K562 (cell line): ENCODE data around the gene PITPNM1. TPM values are rescaled to one million over a fixed set of nuclear protein-coding genes. Genes with fewer than 3 reads are reported as not detected.

Source experiments
- CBX3 ChIP-seq, 2 experiments: IDR thresholded peaks; 1 replicate in 1 of 2; 2 replicates in 1 of 2; pipeline ENCODE4 v1.6.1; 2012; ENCODE audit warnings: inconsistent platforms in 2 of 2, low read length in 2 of 2, borderline replicate concordance in 1 of 2, control low read depth in 1 of 2
- E2F4 ChIP-seq: sonication (generic); formaldehyde crosslinking; IDR thresholded peaks from 2 replicates; pipeline ENCODE4 v1.8.0; 2022; ENCODE audit warnings: mild to moderate bottlenecking, low read depth, missing genetic modification reagents
- ELF1 ChIP-seq: fragments of 200-800 bp; sonication (Bioruptor generic); IDR thresholded peaks from 2 replicates; pipeline ENCODE4 v1.6.1; 2016; ENCODE audit warnings: missing genetic modification characterization, missing compliant biosample characterization
- ERF ChIP-seq: fragments of 450-650 bp; formaldehyde crosslinking; IDR thresholded peaks from 2 replicates; pipeline ENCODE4 v1.4.0; 2020; ENCODE audit warnings: mild to moderate bottlenecking, mixed read lengths
- FOS ChIP-seq: IDR thresholded peaks from 3 replicates; pipeline ENCODE4 v1.6.1; 2011; ENCODE audit not compliant: insufficient read length; ENCODE audit errors: extremely low read depth
- HNRNPLL ChIP-seq: fragments of 200-400 bp; formaldehyde crosslinking; IDR thresholded peaks from 2 replicates; pipeline ENCODE4 v1.6.1; 2017; ENCODE audit warnings: low read length, low read depth, mild to moderate bottlenecking; ENCODE audit not compliant: poor library complexity, severe bottlenecking
- KLF10 ChIP-seq: fragments of 250-450 bp; sonication (Bioruptor Pico); IDR thresholded peaks from 2 replicates; pipeline ENCODE4 v1.6.1; 2021; ENCODE audit warnings: matching md5 sums
- NCOA2 ChIP-seq, 2 experiments: fragments of 450-650 bp; IDR thresholded peaks; 2 replicates each; pipeline ENCODE4 v1.6.1; 2018; ENCODE audit warnings: mild to moderate bottlenecking in 2 of 2, moderate library complexity in 1 of 2; ENCODE audit not compliant: partially characterized antibody in 2 of 2
- NFIC ChIP-seq: fragments of 450-650 bp; IDR thresholded peaks from 2 replicates; pipeline ENCODE4 v1.6.1; 2017; ENCODE audit warnings: mild to moderate bottlenecking, inconsistent platforms
- NR2F6 ChIP-seq: fragments of 450-650 bp; formaldehyde crosslinking; IDR thresholded peaks from 2 replicates; pipeline ENCODE4 v1.4.0; 2020; ENCODE audit warnings: mild to moderate bottlenecking
- POLR2A ChIP-seq: fragments of 450-650 bp; conservative IDR thresholded peaks from 2 replicates; pipeline ENCODE4 v1.6.1; 2016
- POLR2G ChIP-seq: fragments of 200-400 bp; formaldehyde crosslinking; IDR thresholded peaks from 2 replicates; pipeline ENCODE4 v1.6.1; 2017; ENCODE audit warnings: low read depth, mild to moderate bottlenecking, antibody characterized with exemption, low read length, moderate library complexity
- RBM22 ChIP-seq: fragments of 200-400 bp; formaldehyde crosslinking; IDR thresholded peaks from 2 replicates; pipeline ENCODE4 v1.6.1; 2018; ENCODE audit warnings: low read length, low read depth; ENCODE audit not compliant: poor library complexity, severe bottlenecking
- RBM25 ChIP-seq: fragments of 200-400 bp; formaldehyde crosslinking; IDR thresholded peaks from 2 replicates; pipeline ENCODE4 v1.6.1; 2018; ENCODE audit warnings: low read length, low read depth, moderate library complexity; ENCODE audit not compliant: severe bottlenecking
- RBM34 ChIP-seq: fragments of 200-400 bp; formaldehyde crosslinking; IDR thresholded peaks from 2 replicates; pipeline ENCODE4 v1.6.1; 2018; ENCODE audit warnings: low read length, borderline replicate concordance; ENCODE audit not compliant: insufficient read depth
- RCOR1 ChIP-seq, 2 experiments: IDR thresholded peaks; 2 replicates each; pipeline ENCODE4 v1.6.1; 2012; ENCODE audit warnings: low read depth in 2 of 2, low read length in 2 of 2, borderline replicate concordance in 1 of 2, improper control_type of control experiment in 1 of 2
- SMAD1 ChIP-seq: fragments of 150-350 bp; IDR thresholded peaks from 2 replicates; pipeline ENCODE4 v1.6.1; 2014; ENCODE audit warnings: low read length, low read depth; ENCODE audit not compliant: partially characterized antibody
- TFAM ChIP-seq: fragments of 250-450 bp; sonication (Bioruptor Pico); conservative IDR thresholded peaks from 2 replicates; pipeline ENCODE4 v1.5.0; 2021; ENCODE audit warnings: mild to moderate bottlenecking, moderate library complexity
- TSC22D4 ChIP-seq: fragments of 450-650 bp; IDR thresholded peaks from 2 replicates; pipeline ENCODE4 v1.6.1; 2016; ENCODE audit warnings: missing genetic modification characterization, missing biosample characterization, control low read depth
- ZFP1 ChIP-seq: fragments of 450-650 bp; formaldehyde crosslinking; IDR thresholded peaks from 2 replicates; pipeline ENCODE4 v1.4.0; 2020; ENCODE audit warnings: mild to moderate bottlenecking, mixed read lengths
- ZNF445 ChIP-seq: fragments of 250-450 bp; sonication (Bioruptor Pico); IDR thresholded peaks from 2 replicates; pipeline ENCODE4 v1.4.0; 2020; ENCODE audit warnings: low read depth, mild to moderate bottlenecking, moderate library complexity
- ZNF583 ChIP-seq: fragments of 250-450 bp; sonication (Bioruptor Pico); IDR thresholded peaks from 2 replicates; pipeline ENCODE4 v1.4.0; 2020
- polyA plus RNA-seq, 8 experiments: library from polyadenylated mRNA; depleted of rRNA in 4 of 8; stranded (reverse) in 5 of 8; unstranded in 3 of 8; fragments of >200 nt; fragmentation: Nextera tagmentation in 2 of 8; fragmentation: Illumina TruSeq in 1 of 8; extraction: Ambion mirVana in 2 of 8; extraction: Trizol in 1 of 8; gene quantifications; 2 replicates each; pipeline versions ENCODE4 v1.2.1 to v1.2.3, GENCODE V29; 2011 to 2014; ENCODE audit warnings: inconsistent platforms in 1 of 8, missing spikeins in 1 of 8
- total RNA-seq, 7 experiments: library from RNA; depleted of rRNA in 6 of 7; stranded (reverse); fragments of >200 nt in 6 of 7; fragmentation: Illumina TruSeq in 2 of 7; extraction: Trizol in 2 of 7; gene quantifications; 2 replicates each; pipeline versions ENCODE4 v1.2.1 to v1.2.3, GENCODE V29; 2011 to 2021; ENCODE audit warnings: low replicate concordance in 1 of 7
- TF ChIP-seq, protein P1 (sequence below): sonication (generic); formaldehyde crosslinking; IDR thresholded peaks from 2 replicates; pipeline ENCODE4 v1.8.0; 2023; ENCODE audit warnings: mild to moderate bottlenecking, missing genetic modification reagents
- TF ChIP-seq, protein P2 (sequence below): IDR thresholded peaks from 2 replicates; pipeline ENCODE4 v1.6.1; 2012; ENCODE audit warnings: low read depth, low read length, improper control_type of control experiment, borderline replicate concordance

PITPNM1 gene
- total and polyA plus RNA-seq, 9 of the 15 experiments (the other 6 are each of a cell fraction or from before 2014, with no cell fraction given), result 0.11 to 53.7 (median 16.0) TPM

DNA sequence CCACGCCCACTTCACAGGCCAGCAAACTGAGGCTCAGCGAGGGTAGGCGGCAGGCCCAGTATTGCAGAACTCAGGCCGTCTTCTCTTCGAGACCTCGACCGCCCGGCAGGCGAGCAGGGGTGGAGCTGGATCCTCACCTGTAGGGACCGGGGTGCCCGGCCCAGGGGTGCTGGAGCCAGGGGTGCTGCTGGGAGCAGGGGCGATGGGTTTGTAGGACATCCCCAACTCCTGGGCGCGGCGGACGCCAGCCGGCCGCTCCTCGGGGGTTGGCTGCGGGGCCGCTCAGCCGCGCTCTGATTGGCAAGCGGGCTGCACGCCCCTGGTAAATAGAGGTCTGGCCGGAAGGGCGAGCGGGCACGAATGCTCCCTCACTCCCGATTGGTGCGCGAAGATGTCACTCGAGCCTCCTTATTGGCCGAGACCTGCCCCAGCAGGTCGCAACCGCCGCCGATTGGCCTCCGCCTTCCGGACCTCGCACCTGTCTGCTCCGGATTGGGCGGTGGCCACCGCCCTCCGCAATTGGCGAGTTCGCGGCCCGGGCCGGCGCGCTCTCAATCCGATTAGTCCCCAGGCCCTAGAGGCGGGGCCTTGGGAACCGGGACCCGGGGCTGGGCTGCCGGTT, 2.8 kb upstream of the PITPNM1 start, which contains the start of gene CDK2AP2 (continued):
- TF ChIP-seq TSC22D4 (tag) (no peak), POLR2A (peak; percentile 65; the same call in 1 of the 2 replicates), RBM34 (no peak), ERF (peak; percentile 85; the same call in 1 of the 2 replicates), E2F4 (peak; percentile 84; the same call in 1 of the 2 replicates), NCOA2 (IDR thresholded peaks at IDR 0.05; ENCODE audit: partially characterized antibody in 2 of 2) (no peak), CBX3 (IDR thresholded peaks at IDR 0.05; ENCODE audit: borderline replicate concordance in 1 of 2, low read length in 2 of 2) (peak in 1 of 2 experiments; percentile 86; a peak in 2 of 3 replicates), POLR2G (peak; percentile 95), NFIC (peak; percentile 48), ZFP1 (no peak), HNRNPLL (peak; percentile 64), FOS (peak; percentile 100), ELF1 (tag) (peak; percentile 82), RBM25 (peak; percentile 100), NR2F6 (CRISPR knock-in tag) (0 out of 2 replicates have a peak, but pooled peaks have one; percentile 18), ZNF445 (CRISPR knock-in tag) (no peak), RBM22 (peak; percentile 82), ZNF583 (CRISPR knock-in tag) (0 out of 2 replicates have a peak, but pooled peaks have one; percentile 35), RCOR1 (IDR thresholded peaks at IDR 0.05; ENCODE audit: borderline replicate concordance in 1 of 2, low read depth in 2 of 2, low read length in 2 of 2) (peak; percentile 69 to 82; a peak in 3 of 4 replicates), SMAD1 (peak; percentile 24), KLF10 (CRISPR knock-in tag) (no peak), TFAM (no peak)
- TF ChIP-seq, protein P1, sequence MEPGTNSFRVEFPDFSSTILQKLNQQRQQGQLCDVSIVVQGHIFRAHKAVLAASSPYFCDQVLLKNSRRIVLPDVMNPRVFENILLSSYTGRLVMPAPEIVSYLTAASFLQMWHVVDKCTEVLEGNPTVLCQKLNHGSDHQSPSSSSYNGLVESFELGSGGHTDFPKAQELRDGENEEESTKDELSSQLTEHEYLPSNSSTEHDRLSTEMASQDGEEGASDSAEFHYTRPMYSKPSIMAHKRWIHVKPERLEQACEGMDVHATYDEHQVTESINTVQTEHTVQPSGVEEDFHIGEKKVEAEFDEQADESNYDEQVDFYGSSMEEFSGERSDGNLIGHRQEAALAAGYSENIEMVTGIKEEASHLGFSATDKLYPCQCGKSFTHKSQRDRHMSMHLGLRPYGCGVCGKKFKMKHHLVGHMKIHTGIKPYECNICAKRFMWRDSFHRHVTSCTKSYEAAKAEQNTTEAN, result 0 out of 2 replicates have a peak, but pooled peaks have one; percentile 6
- TF ChIP-seq, protein P2, sequence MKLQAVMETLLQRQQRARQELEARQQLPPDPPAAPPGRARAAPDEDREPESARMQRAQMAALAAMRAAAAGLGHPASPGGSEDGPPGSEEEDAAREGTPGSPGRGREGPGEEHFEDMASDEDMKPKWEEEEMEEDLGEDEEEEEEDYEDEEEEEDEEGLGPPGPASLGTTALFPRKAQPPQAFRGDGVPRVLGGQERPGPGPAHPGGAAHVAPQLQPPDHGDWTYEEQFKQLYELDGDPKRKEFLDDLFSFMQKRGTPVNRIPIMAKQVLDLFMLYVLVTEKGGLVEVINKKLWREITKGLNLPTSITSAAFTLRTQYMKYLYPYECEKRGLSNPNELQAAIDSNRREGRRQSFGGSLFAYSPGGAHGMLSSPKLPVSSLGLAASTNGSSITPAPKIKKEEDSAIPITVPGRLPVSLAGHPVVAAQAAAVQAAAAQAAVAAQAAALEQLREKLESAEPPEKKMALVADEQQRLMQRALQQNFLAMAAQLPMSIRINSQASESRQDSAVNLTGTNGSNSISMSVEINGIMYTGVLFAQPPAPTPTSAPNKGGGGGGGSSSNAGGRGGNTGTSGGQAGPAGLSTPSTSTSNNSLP, result 0 out of 2 replicates have a peak, but pooled peaks have one; percentile 10
